Kidney epithelial cell (primary cell): ENCODE data around the gene CWC27. TPM values are rescaled to one million over a fixed set of nuclear protein-coding genes. Genes with fewer than 3 reads are reported as not detected.

Experiments used
- DNase-seq: peaks from one replicate; pipeline ENCODE4 v3.0.0-alpha.2; 2010; ENCODE audit warnings: low read depth
- H3K27me3 ChIP-seq: 2 replicates; pipeline ENCODE4 v1.6.0; 2011; ENCODE audit warnings: low read length; ENCODE audit not compliant: control insufficient read depth, insufficient read depth
- H3K36me3 ChIP-seq: 2 replicates; pipeline ENCODE4 v1.5.1; 2011; ENCODE audit warnings: low read length; ENCODE audit not compliant: control insufficient read depth, insufficient read depth
- H3K4me3 ChIP-seq: 2 replicates; pipeline ENCODE4 v1.5.1; 2011; ENCODE audit warnings: low read depth, mild to moderate bottlenecking, control low read depth, low read length
- total RNA-seq: library from RNA; depleted of rRNA; stranded (reverse); fragments of >200 nt; gene quantifications from 2 replicates; pipeline ENCODE4 v1.2.3, GENCODE V29; 2015
- TF ChIP-seq, protein P1 (sequence below): IDR thresholded peaks from 2 replicates; pipeline ENCODE4 v1.5.1; 2011; ENCODE audit warnings: mild to moderate bottlenecking, moderate library complexity, low read length, control low read depth, inconsistent platforms; ENCODE audit not compliant: insufficient read depth, poor library complexity, severe bottlenecking

Gene CWC27
- total RNA-seq, 1 donor from 2014 or later, result 23.6 TPM

DNA sequence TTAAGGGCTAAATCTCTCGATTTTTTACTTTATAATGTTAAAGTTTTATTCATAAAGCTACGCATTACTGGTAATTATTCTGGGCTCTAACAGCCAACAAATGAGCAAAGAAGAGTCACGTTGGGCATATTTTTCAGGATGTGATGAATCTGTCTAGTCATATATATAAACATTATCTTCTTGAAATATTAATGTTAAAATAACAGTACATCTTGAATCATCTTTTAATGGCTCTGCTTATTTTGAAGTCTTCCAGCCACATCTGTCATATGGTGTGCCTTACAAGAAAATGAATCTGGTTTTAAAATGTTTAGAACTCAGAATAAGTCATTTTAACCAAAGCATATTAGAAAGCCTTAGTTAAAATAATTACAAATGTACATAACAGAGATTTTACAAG is 96.9 kb downstream of the CWC27 start:
- no peak overlapping the region for H3K4me3 ChIP-seq
- TF ChIP-seq, protein P1, sequence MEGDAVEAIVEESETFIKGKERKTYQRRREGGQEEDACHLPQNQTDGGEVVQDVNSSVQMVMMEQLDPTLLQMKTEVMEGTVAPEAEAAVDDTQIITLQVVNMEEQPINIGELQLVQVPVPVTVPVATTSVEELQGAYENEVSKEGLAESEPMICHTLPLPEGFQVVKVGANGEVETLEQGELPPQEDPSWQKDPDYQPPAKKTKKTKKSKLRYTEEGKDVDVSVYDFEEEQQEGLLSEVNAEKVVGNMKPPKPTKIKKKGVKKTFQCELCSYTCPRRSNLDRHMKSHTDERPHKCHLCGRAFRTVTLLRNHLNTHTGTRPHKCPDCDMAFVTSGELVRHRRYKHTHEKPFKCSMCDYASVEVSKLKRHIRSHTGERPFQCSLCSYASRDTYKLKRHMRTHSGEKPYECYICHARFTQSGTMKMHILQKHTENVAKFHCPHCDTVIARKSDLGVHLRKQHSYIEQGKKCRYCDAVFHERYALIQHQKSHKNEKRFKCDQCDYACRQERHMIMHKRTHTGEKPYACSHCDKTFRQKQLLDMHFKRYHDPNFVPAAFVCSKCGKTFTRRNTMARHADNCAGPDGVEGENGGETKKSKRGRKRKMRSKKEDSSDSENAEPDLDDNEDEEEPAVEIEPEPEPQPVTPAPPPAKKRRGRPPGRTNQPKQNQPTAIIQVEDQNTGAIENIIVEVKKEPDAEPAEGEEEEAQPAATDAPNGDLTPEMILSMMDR, result no peak
- no peaks in the 10 kb centered on the region for H3K36me3 ChIP-seq
- DNase-seq, result no peak
- no peaks in the 10 kb centered on the region for H3K27me3 ChIP-seq

DNA sequence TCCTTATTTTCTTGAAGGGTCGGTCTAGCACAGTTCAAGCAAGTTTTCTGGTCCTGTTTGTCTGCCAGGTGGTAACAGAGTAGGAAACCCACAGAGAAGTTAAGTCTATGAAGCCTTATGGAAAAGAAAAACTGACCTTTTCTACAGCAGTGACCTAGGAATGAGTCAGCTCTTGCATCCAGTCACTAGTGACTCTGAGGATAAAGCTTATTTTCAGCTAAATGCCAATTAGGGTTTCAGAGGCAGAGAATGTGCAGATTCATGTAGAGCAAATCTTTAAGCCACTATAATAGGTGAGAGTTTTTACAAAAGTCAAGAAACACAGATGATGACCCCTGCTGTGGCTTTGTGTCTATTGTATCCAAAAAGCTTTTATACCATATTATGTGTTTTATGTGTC is 100.7 kb downstream of the CWC27 start:
- H3K4me3 ChIP-seq, result no peak overlapping the region
- no peaks in the 10 kb centered on the region for H3K27me3 ChIP-seq
- H3K36me3 ChIP-seq, result no peaks in the 10 kb centered on the region
- DNase-seq, result peak; percentile 31
- TF ChIP-seq, protein P1, result no peak

DNA sequence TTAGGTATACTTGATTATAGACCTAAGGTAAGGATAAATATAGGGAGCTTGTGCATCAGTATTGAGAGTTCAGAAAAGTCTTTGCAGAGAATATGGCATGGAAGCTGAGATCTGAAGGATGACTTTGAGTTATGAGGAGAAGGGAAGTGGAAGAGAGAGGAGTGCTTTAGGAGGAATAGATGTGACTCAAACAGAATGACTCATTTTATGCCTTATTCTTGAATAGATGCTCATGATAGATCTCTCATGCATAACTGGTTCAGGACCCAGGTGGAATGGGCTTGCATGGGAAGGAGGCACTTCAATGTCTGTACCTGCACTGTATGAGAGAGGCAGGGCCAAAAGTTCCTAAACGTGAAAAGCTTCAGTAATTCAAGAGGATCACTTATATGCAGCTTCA is 103.3 kb downstream of the CWC27 start:
- TF ChIP-seq, protein P1, result no peak
- Histone ChIP-seq H3K36me3 (no peaks in the 10 kb centered on the region), H3K27me3 (no peaks in the 10 kb centered on the region), H3K4me3 (no peak overlapping the region)
- DNase-seq, result peak; percentile 19

DNA sequence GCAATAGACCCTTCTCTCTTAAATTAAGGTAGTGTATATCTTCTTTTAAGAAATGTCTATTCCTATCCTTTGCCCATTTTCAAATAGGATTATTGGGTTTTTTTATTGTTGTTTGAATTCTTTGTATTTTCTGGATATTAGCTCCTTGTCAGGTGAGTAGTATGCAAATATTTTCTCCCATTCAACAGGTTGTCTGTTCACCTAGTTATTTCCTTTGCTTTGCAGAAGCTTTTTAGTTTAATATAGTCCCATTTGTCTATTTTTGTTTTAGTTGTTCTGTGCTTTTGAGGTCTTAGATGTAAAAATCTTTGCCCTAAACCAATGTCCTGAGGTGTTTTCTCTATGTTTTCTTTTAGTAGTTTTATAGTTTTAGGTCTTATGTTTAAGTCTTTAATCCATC is 104.7 kb downstream of the CWC27 start:
- H3K4me3 ChIP-seq, result no peak overlapping the region
- no peak for DNase-seq
- H3K36me3 ChIP-seq, result no peaks in the 10 kb centered on the region
- TF ChIP-seq, protein P1, result no peak
- H3K27me3 ChIP-seq, result no peaks in the 10 kb centered on the region

DNA sequence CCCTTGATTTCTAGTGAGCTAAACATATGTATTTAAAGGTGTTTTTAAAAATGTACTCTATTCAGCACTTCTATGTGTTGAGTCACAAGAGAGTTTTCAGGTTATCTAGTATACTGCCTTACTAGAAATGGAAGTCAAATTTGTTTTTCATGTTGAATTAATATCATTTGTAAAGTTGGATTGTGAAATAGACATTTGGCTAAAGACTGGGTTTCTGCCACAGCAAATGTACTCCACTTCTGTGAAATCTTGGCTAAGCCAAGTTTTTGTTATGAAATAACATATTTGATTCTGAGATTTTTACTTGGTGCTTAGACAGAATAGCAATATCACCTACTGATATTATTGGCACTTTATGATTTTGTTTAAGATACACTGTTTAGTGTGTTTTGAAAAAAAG is 106.0 kb downstream of the CWC27 start:
- DNase-seq, result no peak
- Histone ChIP-seq H3K4me3 (no peak overlapping the region), H3K27me3 (no peaks in the 10 kb centered on the region), H3K36me3 (no peaks in the 10 kb centered on the region)
- TF ChIP-seq, protein P1, result no peak

DNA sequence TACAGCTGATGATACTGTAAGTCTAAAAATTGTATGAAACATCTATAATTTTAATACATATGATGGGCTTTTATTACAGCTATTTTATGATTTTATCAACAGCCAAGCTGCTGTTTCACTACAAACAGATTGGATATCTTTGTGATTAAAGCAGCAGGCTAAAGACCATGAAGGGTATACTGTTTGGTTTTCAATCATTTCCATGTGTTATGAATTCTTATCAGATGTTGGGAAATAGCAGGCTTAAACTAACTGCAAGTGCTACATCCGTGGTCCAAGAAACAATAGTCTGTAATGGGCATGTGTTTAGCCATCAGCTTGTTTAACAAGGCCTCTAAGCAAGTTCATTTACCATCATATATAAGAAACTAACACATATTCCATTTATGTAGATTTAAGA is 107.5 kb downstream of the CWC27 start:
- DNase-seq, result no peak
- Histone ChIP-seq H3K27me3 (no peaks in the 10 kb centered on the region), H3K36me3 (no peaks in the 10 kb centered on the region), H3K4me3 (no peak overlapping the region)
- TF ChIP-seq, protein P1, result no peak
